Measurements from ENCODE around the gene RPL5.

GRCh38 chr1:92886886-92887419 lies 55.1 kb downstream of the RPL5 start:
- TF ChIP-seq CTCF (conservative IDR thresholded peaks at IDR 0.05; ENCODE audit: low read depth, low read length) (no peak), BHLHE40 (IDR thresholded peaks at IDR 0.05; ENCODE audit: low read depth, low read length) (no peak), RFX5 (IDR thresholded peaks at IDR 0.05; ENCODE audit: low read depth, low read length) (no peak), RAD21 (IDR thresholded peaks at IDR 0.05; ENCODE audit: low read length) (no peak), FOS (IDR thresholded peaks at IDR 0.05; ENCODE audit: low read depth, low read length) (no peak), MAZ (IDR thresholded peaks at IDR 0.05; ENCODE audit: borderline replicate concordance, low read depth, low read length) (no peak), MAFK (IDR thresholded peaks at IDR 0.05; ENCODE audit: low read depth, low read length) (no peak), POLR2A (IDR thresholded peaks at IDR 0.05; ENCODE audit: low read depth, low read length) (no peak), CHD1 (IDR thresholded peaks at IDR 0.05; ENCODE audit: low read depth, low read length) (no peak), SMC3 (IDR thresholded peaks at IDR 0.05; ENCODE audit: low read depth, low read length) (no peak), CEBPB (IDR thresholded peaks at IDR 0.05; ENCODE audit: low read depth, low read length) (no peak), ELK1 (IDR thresholded peaks at IDR 0.05; ENCODE audit: borderline replicate concordance, low read depth, low read length) (no peak), MXI1 (IDR thresholded peaks at IDR 0.05; ENCODE audit: borderline replicate concordance, low read depth, low read length) (no peak), RCOR1 (IDR thresholded peaks at IDR 0.05; ENCODE audit: insufficient replicate concordance, low read length) (no peak)

Data from IMR-90 (cell line).